Measurements from ENCODE around the gene STXBP3.
"Not testable (repeated sequence)": the region's sequence is repeated elsewhere in the genome, so short reads cannot be mapped to it uniquely, and the experiment has no call there.

Gene STXBP3

GRCh38 chr1:108779455-108779854 lies 33.0 kb downstream of the STXBP3 start:
- no peak overlapping the region for H3K4me3 ChIP-seq (replicated peaks in 1 of 2; ENCODE audit: low read depth in 2 of 2, low read length in 2 of 2)
- no peak for DNase-seq (ENCODE audit: low read depth in 2 of 2)
- no peak for TF ChIP-seq CTCF (IDR thresholded peaks at IDR 0.05; ENCODE audit: low read depth, low read length)

- DNase-seq (ENCODE audit: low read depth in 2 of 2) = no peak
- no peak for TF ChIP-seq CTCF (IDR thresholded peaks at IDR 0.05; ENCODE audit: low read depth, low read length)
- no peak overlapping the region for H3K4me3 ChIP-seq (replicated peaks in 1 of 2; ENCODE audit: low read depth in 2 of 2, low read length in 2 of 2)
Measured at GRCh38 chr1:108780937-108781574, 34.6 kb downstream of the STXBP3 start.

- not testable (repeated sequence) for DNase-seq (ENCODE audit: low read depth in 2 of 2); H3K4me3 ChIP-seq (replicated peaks in 1 of 2; ENCODE audit: low read depth in 2 of 2, low read length in 2 of 2)
Measured at GRCh38 chr1:108781575-108781944, 35.1 kb downstream of the STXBP3 start.

DNA sequence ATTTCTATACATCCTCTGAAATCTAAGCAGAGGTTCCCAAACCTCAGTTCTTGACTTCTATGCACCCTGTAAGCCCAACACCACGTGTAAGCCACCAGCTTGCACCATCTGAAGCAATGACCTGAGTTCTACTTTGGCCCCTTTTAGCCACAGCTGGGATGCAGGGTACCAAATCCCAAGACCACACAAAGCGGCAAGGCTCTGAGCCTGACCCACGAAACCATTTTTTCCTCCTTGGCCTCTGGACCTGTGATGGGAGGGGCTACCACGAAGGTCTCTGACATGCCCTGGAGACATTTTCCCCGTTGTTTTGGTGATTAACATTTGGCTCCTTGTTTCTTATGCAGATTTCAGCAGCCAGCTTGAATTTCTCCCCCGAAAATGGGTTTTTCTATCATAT lies 38.8 kb downstream of the STXBP3 start:
- DNase-seq (ENCODE audit: low read depth in 2 of 2) = no peak
- H3K4me3 ChIP-seq (replicated peaks in 1 of 2; ENCODE audit: low read depth in 2 of 2, low read length in 2 of 2) = no peak overlapping the region
- TF ChIP-seq CTCF (IDR thresholded peaks at IDR 0.05; ENCODE audit: low read depth, low read length) = no peak

DNA sequence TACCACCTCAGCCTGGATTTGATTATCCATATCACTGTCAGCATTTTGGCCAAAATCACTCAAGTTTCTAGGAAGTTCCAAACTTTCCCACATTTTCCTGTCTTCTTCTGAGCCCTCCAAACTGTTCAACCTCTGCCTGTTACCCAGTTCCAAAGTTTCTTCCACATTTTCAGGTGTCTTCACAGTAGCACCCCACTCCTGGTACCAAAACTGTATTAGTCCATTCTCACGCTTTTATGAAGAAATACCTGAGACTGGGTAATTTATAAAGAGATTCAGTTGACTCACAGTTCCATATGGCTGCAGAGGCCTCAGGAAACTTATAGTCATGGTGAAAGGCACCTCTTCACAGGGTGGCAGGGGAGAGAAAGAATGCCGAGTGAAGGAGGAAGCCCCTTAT lies 39.4 kb downstream of the STXBP3 start:
- no peak overlapping the region for H3K4me3 ChIP-seq (replicated peaks in 1 of 2; ENCODE audit: low read depth in 2 of 2, low read length in 2 of 2)
- no peak for DNase-seq (ENCODE audit: low read depth in 2 of 2)
- no peak for TF ChIP-seq CTCF (IDR thresholded peaks at IDR 0.05; ENCODE audit: low read depth, low read length)

GRCh38 chr1:108791790-108792189 lies 45.3 kb downstream of the STXBP3 start:
- no peak for DNase-seq (ENCODE audit: low read depth in 2 of 2)
- no peak for TF ChIP-seq CTCF (IDR thresholded peaks at IDR 0.05; ENCODE audit: low read depth, low read length)
- H3K4me3 ChIP-seq (replicated peaks in 1 of 2; ENCODE audit: low read depth in 2 of 2, low read length in 2 of 2) = no peak overlapping the region

GRCh38 chr1:108792420-108792819 lies 45.9 kb downstream of the STXBP3 start:
- TF ChIP-seq CTCF (IDR thresholded peaks at IDR 0.05; ENCODE audit: low read depth, low read length) = no peak
- no peak overlapping the region for H3K4me3 ChIP-seq (replicated peaks in 1 of 2; ENCODE audit: low read depth in 2 of 2, low read length in 2 of 2)
- DNase-seq (ENCODE audit: low read depth in 2 of 2) = no peak
